Osteoblast (primary cell): ENCODE measurements around the gene STEAP3. TPM values are rescaled to one million over a fixed set of nuclear protein-coding genes. Genes with fewer than 3 reads are reported as not detected.

Source experiments
- DNase-seq: peaks from one replicate; pipeline ENCODE4 v3.0.0; 2011; ENCODE audit warnings: low spot score, mixed read lengths; ENCODE audit not compliant: insufficient read length; ENCODE audit errors: missing footprints
- H2AFZ ChIP-seq: 2 replicates; pipeline ENCODE4 v1.6.0; 2011; ENCODE audit warnings: mild to moderate bottlenecking, low read length
- H3K27ac ChIP-seq: 2 replicates; pipeline ENCODE4 v1.5.1; 2011; ENCODE audit warnings: mild to moderate bottlenecking, low read depth, low read length, moderate library complexity
- H3K27me3 ChIP-seq: 2 replicates; pipeline ENCODE4 v1.6.0; 2012; ENCODE audit warnings: mild to moderate bottlenecking, control low read depth, inconsistent platforms, low read length, moderate library complexity; ENCODE audit not compliant: insufficient read depth
- H3K36me3 ChIP-seq: 2 replicates; pipeline ENCODE4 v1.5.1; 2011; ENCODE audit warnings: mild to moderate bottlenecking, low read length, control low read depth, moderate library complexity; ENCODE audit not compliant: insufficient read depth
- H3K4me1 ChIP-seq: 2 replicates; pipeline ENCODE4 v1.5.1; 2011; ENCODE audit warnings: mild to moderate bottlenecking, low read length, control low read depth, moderate library complexity; ENCODE audit not compliant: insufficient read depth
- H3K4me2 ChIP-seq: 2 replicates; pipeline ENCODE4 v1.6.0; 2011; ENCODE audit warnings: mild to moderate bottlenecking, low read length; ENCODE audit not compliant: insufficient read depth
- H3K4me3 ChIP-seq: fragments of 200-600 bp; sonication (generic); 3 replicates; pipeline ENCODE4 v1.5.1; 2012; ENCODE audit warnings: mild to moderate bottlenecking, low read length, inconsistent platforms; ENCODE audit not compliant: insufficient read depth
- H3K79me2 ChIP-seq: 2 replicates; pipeline ENCODE4 v1.6.0; 2012; ENCODE audit warnings: mild to moderate bottlenecking, low read length, control low read depth, inconsistent platforms; ENCODE audit not compliant: insufficient read depth
- H3K9me3 ChIP-seq: 2 replicates; pipeline ENCODE4 v1.5.1; 2011; ENCODE audit warnings: low read depth, low read length, control low read depth
- H4K20me1 ChIP-seq: 2 replicates; pipeline ENCODE4 v1.6.0; 2012; ENCODE audit warnings: mild to moderate bottlenecking, low read length, control low read depth; ENCODE audit not compliant: insufficient read depth
- CTCF ChIP-seq: IDR thresholded peaks from 2 replicates; pipeline ENCODE4 v1.5.1; 2011; ENCODE audit warnings: mild to moderate bottlenecking, low read depth, low read length, moderate library complexity; ENCODE audit errors: extremely low read depth
- total RNA-seq: library from RNA; depleted of rRNA; stranded (reverse); fragments of >200 nt; gene quantifications from 2 replicates; pipeline ENCODE4 v1.2.3, GENCODE V29; 2012

STEAP3 gene
- total RNA-seq, 1 donor = 40.9 TPM

- H3K36me3 ChIP-seq = peaks cover 6% of the 10 kb centered on the region
- H3K79me2 ChIP-seq = peaks cover 11% of the 10 kb centered on the region
- no peak overlapping the region for H3K4me2 ChIP-seq
- TF ChIP-seq CTCF = no peak
- no peak overlapping the region for H2AFZ ChIP-seq
- H3K27ac ChIP-seq = peak overlapping the region; percentile 99
- no peaks in the 10 kb centered on the region for H3K9me3 ChIP-seq
- H3K4me3 ChIP-seq = no peak overlapping the region
- peaks cover 71% of the 10 kb centered on the region for H3K4me1 ChIP-seq
- H3K27me3 ChIP-seq = no peaks in the 10 kb centered on the region
- peak; percentile 81 for DNase-seq
- no peaks in the 10 kb centered on the region for H4K20me1 ChIP-seq
Observed at GRCh38 chr2:119251652-119252051, 28.0 kb downstream of the STEAP3 start.

GRCh38 chr2:119252186-119253113, 28.8 kb downstream of the STEAP3 start:
- DNase-seq = peak; percentile 97
- no peaks in the 10 kb centered on the region for H3K27me3 ChIP-seq
- peak overlapping the region; percentile 18 for H3K4me3 ChIP-seq
- peaks cover 72% of the 10 kb centered on the region for H3K4me1 ChIP-seq
- peak overlapping the region; percentile 77 for H3K4me2 ChIP-seq
- H2AFZ ChIP-seq = peak overlapping the region; percentile 57
- H3K79me2 ChIP-seq = peaks cover 11% of the 10 kb centered on the region
- no peaks in the 10 kb centered on the region for H3K9me3 ChIP-seq
- TF ChIP-seq CTCF = no peak
- peaks cover 9% of the 10 kb centered on the region for H3K36me3 ChIP-seq
- peak overlapping the region; percentile 99 for H3K27ac ChIP-seq
- no peaks in the 10 kb centered on the region for H4K20me1 ChIP-seq

GRCh38 chr2:119253114-119253702, 29.6 kb downstream of the STEAP3 start:
- H3K4me2 ChIP-seq = peak overlapping the region; percentile 77
- no peaks in the 10 kb centered on the region for H3K27me3 ChIP-seq
- H4K20me1 ChIP-seq = no peaks in the 10 kb centered on the region
- no peak for TF ChIP-seq CTCF
- peak overlapping the region; percentile 57 for H2AFZ ChIP-seq
- DNase-seq = peak; percentile 35
- peaks cover 9% of the 10 kb centered on the region for H3K36me3 ChIP-seq
- H3K79me2 ChIP-seq = peaks cover 11% of the 10 kb centered on the region
- H3K4me3 ChIP-seq = peak overlapping the region; percentile 24
- H3K27ac ChIP-seq = peak overlapping the region; percentile 99
- no peaks in the 10 kb centered on the region for H3K9me3 ChIP-seq
- H3K4me1 ChIP-seq = peaks cover 65% of the 10 kb centered on the region
